ENCODE measurements around the gene SERPINB6. TPM values are rescaled to one million over a fixed set of nuclear protein-coding genes. Genes with fewer than 3 reads are reported as not detected.

SERPINB6 gene
- polyA plus RNA-seq, 3 donors: 117 to 208 (median 200) TPM

GRCh38 chr6:2944405-2945152 is 26.8 kb downstream of the SERPINB6 start:
- WGBS (ENCODE audit: insufficient coverage): 60% methylated on average over 6 of the region's 7 CpGs
- intact Hi-C loops (cut with micrococcal nuclease): no loop called here
- H3K9ac ChIP-seq (ENCODE audit: insufficient read depth, low read length, poor library complexity, severe bottlenecking): no peak overlapping the region

DNA sequence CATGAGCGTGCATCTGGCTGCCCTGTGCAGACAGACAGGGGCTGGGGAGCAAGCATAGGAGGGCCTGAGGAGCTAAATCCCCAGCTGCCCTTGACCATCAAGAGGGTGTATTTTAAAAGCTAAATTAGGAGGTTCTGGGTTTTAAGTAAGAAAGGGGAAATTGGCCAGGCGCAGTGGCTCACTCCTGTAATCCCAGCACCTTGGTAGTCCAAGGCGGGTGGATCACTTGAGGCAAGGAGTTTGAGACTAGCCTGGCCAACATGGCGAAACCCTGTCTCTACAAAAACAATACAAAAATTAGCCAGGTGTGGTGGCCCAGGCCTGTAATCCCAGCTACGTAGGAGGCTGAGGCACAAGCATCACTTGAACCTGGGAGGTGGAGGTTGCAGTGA is 27.8 kb downstream of the SERPINB6 start:
- Histone ChIP-seq H3K4me3 (replicated peaks in 1 of 3; ENCODE audit: low read depth in 2 of 3, low read length in 3 of 3) (peak overlapping the region in 2 of 3 experiments; percentile 21 to 58), H3K79me2 (ENCODE audit: insufficient read depth, low read length) (no peaks in the 10 kb centered on the region), H3K9ac (ENCODE audit: insufficient read depth, low read length, poor library complexity, severe bottlenecking) (peak overlapping the region; percentile 2), H3K4me2 (replicated peaks; ENCODE audit: extremely low read depth, low read length, poor library complexity, severe bottlenecking) (peak overlapping the region; percentile 63), H2AFZ (ENCODE audit: insufficient read depth, low read depth, low read length, poor library complexity, severe bottlenecking) (peak overlapping the region; percentile 75), H4K20me1 (ENCODE audit: insufficient read depth, low read length) (no peaks in the 10 kb centered on the region), H3K27ac (ENCODE audit: low read depth in 1 of 2, low read length in 2 of 2) (peak overlapping the region; percentile 21 to 25), H3K27me3 (ENCODE audit: control insufficient read depth in 2 of 2, insufficient read depth in 2 of 2, low read length in 2 of 2) (no peaks in the 10 kb centered on the region), H3K9me3 (replicated peaks in 1 of 2; ENCODE audit: control insufficient read depth in 1 of 2, insufficient read depth in 1 of 2, low read length in 2 of 2) (no peaks in the 10 kb centered on the region), H3K36me3 (replicated peaks in 1 of 2; ENCODE audit: control insufficient read depth in 1 of 2, insufficient read depth in 2 of 2, low read length in 2 of 2) (peaks cover 16 to 18% of the 10 kb centered on the region in 2 donors), H3K4me1 (ENCODE audit: control insufficient read depth in 1 of 2, insufficient read depth in 2 of 2, low read length in 2 of 2) (peaks cover 18 to 29% of the 10 kb centered on the region in 2 donors)
- 60% methylated on average over 2 of the region's 5 CpGs for WGBS (ENCODE audit: insufficient coverage)
- Mint-ChIP-seq H3K27me3 (ENCODE audit: low read depth in 3 of 3) (no peaks in the 10 kb centered on the region), H3K36me3 (peaks cover 16 to 21% of the 10 kb centered on the region in 2 donors), H3K27ac (peak overlapping the region; percentile 73 to 91 (median 82)), H3K4me3 (peak overlapping the region; percentile 70 to 84), H3K9me3 (peaks cover 0 to 2% (median 0%) of the 10 kb centered on the region in 7 donors), H3K4me1 (peaks cover 28% of the 10 kb centered on the region)
- TF ChIP-seq CTCF (IDR thresholded peaks at IDR 0.05): no peak
- intact Hi-C loops (cut with micrococcal nuclease): no loop called here
- DNase-seq: peak in 2 of 3 donors; percentile 13 to 23

More at GRCh38 chr6:2944405-2945152, 26.8 kb downstream of the SERPINB6 start:
- no peak overlapping the region for H3K4me3 ChIP-seq (replicated peaks in 1 of 3; ENCODE audit: low read depth in 2 of 3, low read length in 3 of 3)
- no peak overlapping the region for H3K27ac Mint-ChIP-seq
- peaks cover 21 to 27% of the 10 kb centered on the region in 2 donors for H3K36me3 ChIP-seq (replicated peaks in 1 of 2; ENCODE audit: control insufficient read depth in 1 of 2, insufficient read depth in 2 of 2, low read length in 2 of 2)
- H3K9me3 ChIP-seq (replicated peaks in 1 of 2; ENCODE audit: control insufficient read depth in 1 of 2, insufficient read depth in 1 of 2, low read length in 2 of 2): no peaks in the 10 kb centered on the region
- H3K4me1 Mint-ChIP-seq: peaks cover 28% of the 10 kb centered on the region
- no peak overlapping the region for H3K27ac ChIP-seq (ENCODE audit: low read depth in 1 of 2, low read length in 2 of 2)
- H3K27me3 ChIP-seq (ENCODE audit: control insufficient read depth in 2 of 2, insufficient read depth in 2 of 2, low read length in 2 of 2): no peaks in the 10 kb centered on the region
- no peak overlapping the region for H3K4me2 ChIP-seq (replicated peaks; ENCODE audit: extremely low read depth, low read length, poor library complexity, severe bottlenecking)
- TF ChIP-seq CTCF (IDR thresholded peaks at IDR 0.05): no peak
- H2AFZ ChIP-seq (ENCODE audit: insufficient read depth, low read depth, low read length, poor library complexity, severe bottlenecking): no peak overlapping the region
- H3K4me3 Mint-ChIP-seq: no peak overlapping the region
- peaks cover 26 to 30% of the 10 kb centered on the region in 2 donors for H3K36me3 Mint-ChIP-seq
- no peaks in the 10 kb centered on the region for H4K20me1 ChIP-seq (ENCODE audit: insufficient read depth, low read length)
- no peaks in the 10 kb centered on the region for H3K79me2 ChIP-seq (ENCODE audit: insufficient read depth, low read length)
- H3K27me3 Mint-ChIP-seq (ENCODE audit: low read depth in 3 of 3): peaks cover 0 to 2% (median 0%) of the 10 kb centered on the region in 3 donors
- peaks cover 18 to 29% of the 10 kb centered on the region in 2 donors for H3K4me1 ChIP-seq (ENCODE audit: control insufficient read depth in 1 of 2, insufficient read depth in 2 of 2, low read length in 2 of 2)
- DNase-seq: no peak
- H3K9me3 Mint-ChIP-seq: peaks cover 0 to 2% (median 0%) of the 10 kb centered on the region in 7 donors

All from CD14-positive monocyte (primary cell).